NCI-H82 treated with DMSO at 0.1 percent for 48 hours (cell line): ENCODE measurements around the gene MOB1B.
"Not testable (repeated sequence)": the region's sequence is repeated elsewhere in the genome, so short reads cannot be mapped to it uniquely, and the experiment has no call there.

Source experiments
- DNase-seq: peaks from one replicate; lab custom pipeline; 2025; ENCODE audit not compliant: unreplicated experiment; lab: John Stamatoyannopoulos, UW

The MOB1B gene

GRCh38 chr4:70948665-70949260, 46.6 kb downstream of the MOB1B start:
- DNase-seq: no peak

GRCh38 chr4:70954032-70954431, 51.9 kb downstream of the MOB1B start:
- no peak for DNase-seq

- DNase-seq: no peak
Observed at GRCh38 chr4:70956549-70957210, 54.5 kb downstream of the MOB1B start.

GRCh38 chr4:70958681-70959080, 56.5 kb downstream of the MOB1B start:
- DNase-seq: no peak

GRCh38 chr4:70969076-70969475, 66.9 kb downstream of the MOB1B start:
- no peak for DNase-seq

GRCh38 chr4:70976252-70976651, 74.1 kb downstream of the MOB1B start:
- DNase-seq: no peak

- DNase-seq: no peak
Observed at GRCh38 chr4:70979445-70980008, 77.4 kb downstream of the MOB1B start.

- DNase-seq: no peak
Observed at GRCh38 chr4:70980196-70980595, 78.0 kb downstream of the MOB1B start.

GRCh38 chr4:70984106-70984505, 81.9 kb downstream of the MOB1B start:
- DNase-seq: no peak

GRCh38 chr4:70984589-70984988, 82.4 kb downstream of the MOB1B start:
- DNase-seq: no peak

- no peak for DNase-seq
Observed at GRCh38 chr4:70991596-70991995, 89.4 kb downstream of the MOB1B start.

GRCh38 chr4:70992391-70992881, 90.3 kb downstream of the MOB1B start:
- DNase-seq: no peak

- peak; percentile 75 for DNase-seq
Observed at GRCh38 chr4:70993181-70994068, 91.3 kb downstream of the MOB1B start, which contains the start of gene DCK. Gene DCK (plus strand): TSS chr4:70993649. CDS start chr4:70993836, 187 bp downstream.

GRCh38 chr4:70994069-70994366, 91.8 kb downstream of the MOB1B start:
- DNase-seq: no peak

- no peak for DNase-seq
Observed at GRCh38 chr4:70994387-70995099, 92.4 kb downstream of the MOB1B start.

- no peak for DNase-seq
Observed at GRCh38 chr4:70996018-70996360, 93.8 kb downstream of the MOB1B start.

- DNase-seq: no peak
Observed at GRCh38 chr4:70997036-70997435, 94.9 kb downstream of the MOB1B start.

GRCh38 chr4:70997546-70997945, 95.4 kb downstream of the MOB1B start:
- no peak for DNase-seq

GRCh38 chr4:70999639-71000038, 97.5 kb downstream of the MOB1B start:
- not testable (repeated sequence) for DNase-seq

- not testable (repeated sequence) for DNase-seq
Observed at GRCh38 chr4:71001363-71001762, 99.2 kb downstream of the MOB1B start.

- DNase-seq: no peak
Observed at GRCh38 chr4:71004281-71004851, 102.2 kb downstream of the MOB1B start.
